Epidermal melanocyte (primary cell): Measurements from ENCODE around the gene PTBP1.
"Not testable (repeated sequence)": the region's sequence is repeated elsewhere in the genome, so short reads cannot be mapped to it uniquely, and the experiment has no call there.

ENCODE experiments used
- DNase-seq: peaks from one replicate; pipeline ENCODE4 v3.0.0; 2011; ENCODE audit warnings: low spot score; ENCODE audit not compliant: insufficient read length

Gene PTBP1

DNA sequence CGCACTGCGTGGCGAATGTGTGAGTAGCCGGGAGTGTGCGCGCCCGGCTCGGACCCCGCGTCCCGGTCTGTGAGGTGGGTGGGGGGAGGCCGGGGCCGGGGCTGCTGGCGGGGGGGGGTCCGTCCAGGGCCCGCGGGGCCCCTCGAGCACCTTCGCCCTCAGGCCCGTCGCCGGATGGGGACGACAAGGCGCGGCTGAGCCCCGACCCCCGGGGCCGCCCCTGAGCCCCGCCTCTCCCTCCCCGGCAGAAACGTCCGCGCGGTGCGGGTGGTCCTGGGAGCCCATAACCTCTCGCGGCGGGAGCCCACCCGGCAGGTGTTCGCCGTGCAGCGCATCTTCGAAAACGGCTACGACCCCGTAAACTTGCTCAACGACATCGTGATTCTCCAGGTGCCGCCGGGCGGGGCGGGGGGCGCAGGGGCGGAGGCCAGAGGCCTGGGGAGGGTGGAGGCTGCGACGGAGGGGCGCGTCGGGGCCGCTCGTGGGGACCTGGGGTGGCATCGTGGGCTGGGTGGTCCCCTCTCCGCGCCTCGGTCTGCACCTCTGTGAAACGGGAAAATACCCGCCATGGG lies 55.8 kb downstream of the PTBP1 start:
- no peak for DNase-seq

DNA sequence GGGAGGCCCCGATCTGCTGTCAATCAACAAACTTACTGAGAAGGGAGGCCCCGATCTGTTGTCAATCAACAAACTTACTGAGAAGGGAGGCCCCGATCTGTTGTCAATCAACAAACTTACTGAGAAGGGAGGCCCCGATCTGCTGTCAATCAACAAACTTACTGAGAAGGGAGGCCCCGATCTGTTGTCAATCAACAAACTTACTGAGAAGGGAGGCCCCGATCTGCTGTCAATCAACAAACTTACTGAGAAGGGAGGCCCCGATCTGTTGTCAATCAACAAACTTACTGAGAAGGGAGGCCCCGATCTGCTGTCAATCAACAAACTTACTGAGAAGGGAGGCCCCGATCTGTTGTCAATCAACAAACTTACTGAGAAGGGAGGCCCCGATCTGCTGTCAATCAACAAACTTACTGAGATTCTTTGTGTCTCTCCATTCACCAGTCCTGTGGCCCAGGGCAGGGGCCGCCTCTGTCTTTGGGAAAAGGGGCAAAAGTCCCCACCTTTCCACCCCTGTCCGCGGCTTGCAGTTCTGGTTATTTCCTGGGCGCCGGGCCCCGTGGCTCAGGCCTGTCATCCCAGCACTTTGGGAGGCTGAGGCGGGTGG lies 56.5 kb downstream of the PTBP1 start:
- DNase-seq, result not testable (repeated sequence)

DNA sequence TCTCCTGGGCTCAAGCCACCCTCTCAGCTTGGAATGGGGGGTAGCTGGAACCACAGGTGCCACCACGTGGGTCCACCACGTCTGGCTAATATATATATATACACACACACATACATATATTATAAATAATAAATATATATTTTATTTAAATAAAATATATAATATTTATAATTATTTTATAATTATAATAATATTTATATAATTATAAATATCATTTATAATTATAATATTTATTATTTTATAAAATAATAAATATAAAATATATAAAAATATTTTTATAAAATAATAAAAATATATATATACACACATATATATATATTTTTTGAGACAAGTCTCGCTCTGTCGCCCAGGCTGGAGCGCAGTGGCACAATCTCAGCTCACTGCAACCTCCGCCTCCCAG lies 57.3 kb downstream of the PTBP1 start:
- no peak for DNase-seq

DNA sequence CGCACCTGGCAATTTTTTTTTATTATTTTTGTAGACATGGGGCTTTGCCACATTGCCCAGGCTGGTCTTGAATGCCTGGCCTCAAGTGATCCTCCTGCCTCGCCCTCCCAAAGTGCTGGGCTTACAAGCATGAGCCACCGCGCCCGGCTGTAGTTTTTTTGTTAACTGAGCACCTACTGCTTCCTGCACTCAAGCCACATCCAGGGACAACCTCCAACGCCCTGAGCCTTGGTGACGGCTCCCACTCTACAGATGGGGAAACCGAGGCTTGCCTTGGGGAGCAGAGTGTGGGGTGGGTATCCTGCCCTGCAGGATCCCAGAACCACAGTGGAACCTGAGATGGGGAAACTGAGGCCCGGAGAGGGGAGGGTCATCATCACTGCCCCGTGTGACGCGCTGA lies 57.9 kb downstream of the PTBP1 start:
- DNase-seq, result no peak

DNA sequence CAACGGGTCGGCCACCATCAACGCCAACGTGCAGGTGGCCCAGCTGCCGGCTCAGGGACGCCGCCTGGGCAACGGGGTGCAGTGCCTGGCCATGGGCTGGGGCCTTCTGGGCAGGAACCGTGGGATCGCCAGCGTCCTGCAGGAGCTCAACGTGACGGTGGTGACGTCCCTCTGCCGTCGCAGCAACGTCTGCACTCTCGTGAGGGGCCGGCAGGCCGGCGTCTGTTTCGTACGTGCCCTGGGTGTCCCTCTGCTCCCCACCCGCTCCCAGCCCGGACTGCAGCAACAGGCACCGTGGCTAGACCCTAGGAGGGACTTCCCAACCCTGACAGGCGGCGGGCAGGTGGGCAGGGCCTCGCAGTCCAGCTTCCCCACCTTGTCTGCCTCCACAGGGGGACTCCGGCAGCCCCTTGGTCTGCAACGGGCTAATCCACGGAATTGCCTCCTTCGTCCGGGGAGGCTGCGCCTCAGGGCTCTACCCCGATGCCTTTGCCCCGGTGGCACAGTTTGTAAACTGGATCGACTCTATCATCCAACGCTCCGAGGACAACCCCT lies 58.4 kb downstream of the PTBP1 start:
- no peak for DNase-seq

DNA sequence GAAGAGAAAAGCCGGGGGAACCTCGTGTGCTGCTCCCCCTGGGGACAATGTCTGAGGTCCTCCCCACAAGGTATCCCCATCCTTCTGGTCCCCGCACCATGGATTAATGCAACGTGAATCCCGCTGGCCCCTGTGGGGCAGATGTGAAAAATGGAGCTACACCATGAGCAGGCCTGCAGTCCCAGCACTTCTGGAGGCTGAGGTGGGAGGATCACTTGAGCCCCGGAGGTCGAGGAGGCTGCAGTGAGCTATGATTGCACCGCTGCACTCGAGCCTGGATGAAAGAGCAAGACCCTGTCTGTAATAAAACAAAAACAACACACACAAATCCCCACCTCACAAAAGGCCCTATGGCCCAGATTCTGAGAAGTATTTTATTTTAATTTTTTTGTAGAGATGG lies 61.0 kb downstream of the PTBP1 start:
- no peak for DNase-seq

DNA sequence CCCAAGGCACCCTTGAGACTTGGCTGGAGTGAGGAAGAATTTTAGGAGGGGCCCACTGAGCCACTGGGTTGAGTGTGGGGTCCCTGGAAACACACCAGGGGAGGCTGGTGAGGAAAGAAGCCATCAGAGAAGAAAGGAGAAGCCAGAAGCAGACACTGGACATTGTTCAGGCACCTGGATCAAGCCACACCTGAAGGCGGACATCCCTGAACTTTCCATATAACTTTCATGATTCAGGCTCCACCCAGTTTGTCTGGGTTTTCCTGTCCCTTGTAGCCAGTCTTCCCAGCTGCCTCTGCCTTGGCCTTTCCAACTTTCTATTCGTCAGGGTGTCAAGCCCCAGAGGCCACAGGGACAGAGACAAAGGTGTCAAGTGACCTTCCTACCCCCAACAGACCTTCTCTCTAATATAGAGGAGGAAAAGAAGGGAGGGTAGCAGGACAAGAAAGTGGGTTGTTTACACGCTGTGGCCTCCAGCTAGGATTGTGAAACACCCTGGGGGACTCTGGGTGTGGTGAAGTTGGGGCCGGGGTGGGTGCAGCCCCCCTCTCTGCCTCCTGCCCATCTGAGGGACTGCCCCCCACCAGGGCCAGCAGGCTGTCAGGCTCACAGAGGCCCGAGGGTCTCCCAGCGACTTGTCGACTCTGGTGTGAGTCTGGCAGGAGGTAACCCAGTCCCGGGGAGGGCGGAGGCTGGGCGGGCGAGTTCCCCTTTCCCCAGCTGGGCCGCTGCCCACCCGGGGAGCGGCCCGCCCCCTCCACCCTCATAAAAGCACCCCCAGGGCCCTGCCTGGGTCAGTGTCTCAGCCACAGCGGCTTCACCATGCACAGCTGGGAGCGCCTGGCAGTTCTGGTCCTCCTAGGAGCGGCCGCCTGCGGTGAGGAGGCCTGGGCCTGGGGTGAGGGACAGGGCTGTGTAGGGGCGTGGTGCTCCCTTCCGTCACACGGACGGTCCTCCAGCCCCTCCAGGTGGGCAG lies 61.9 kb downstream of the PTBP1 start, which contains the start of gene CFD:
TSS of gene CFD (plus strand) at position 797 of the 976 bp plus-strand sequence. CDS start at position 823, 26 bp downstream.
- DNase-seq, result no peak

DNA sequence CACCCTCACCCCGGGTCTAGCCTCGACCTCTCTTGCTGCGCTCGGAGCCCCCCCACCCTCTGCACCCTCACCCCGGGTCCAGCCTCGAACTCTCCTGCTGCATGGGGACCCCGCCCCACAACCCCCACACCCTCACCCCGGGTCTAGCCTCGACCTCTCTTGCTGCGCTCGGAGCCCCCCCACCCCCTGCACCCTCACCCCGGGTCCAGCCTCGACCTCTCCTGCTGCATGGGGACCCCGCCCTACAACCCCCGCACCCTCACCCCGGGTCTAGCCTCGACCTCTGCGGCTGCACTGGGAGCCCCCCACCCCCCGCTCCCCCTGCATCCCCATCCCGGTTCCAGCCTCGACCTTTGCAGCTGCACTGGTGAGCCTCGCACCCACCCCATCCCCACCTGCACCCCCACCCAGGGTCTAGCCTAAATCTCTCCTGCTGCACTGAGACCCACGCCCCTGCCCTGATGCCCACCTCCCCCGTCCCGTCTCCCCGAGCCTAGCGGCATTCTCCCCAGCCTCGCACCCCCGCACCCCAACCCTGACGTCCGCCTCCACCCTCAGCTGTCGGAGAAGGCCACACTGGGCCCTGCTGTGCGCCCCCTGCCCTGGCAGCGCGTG lies 64.0 kb downstream of the PTBP1 start:
- DNase-seq, result no peak
